CD4-positive, alpha-beta T cell treated with Interleukin-15 for 1 hour (primary cell): ENCODE data around the gene ACSM2A.
"Not testable (repeated sequence)": the region's sequence is repeated elsewhere in the genome, so short reads cannot be mapped to it uniquely, and the experiment has no call there.

Experiments used
- DNase-seq: peaks from one replicate; pipeline ENCODE4 v3.0.0-alpha.2; 2020

ACSM2A gene

GRCh38 chr16:20459227-20459626 is 7.9 kb downstream of the ACSM2A start:
- DNase-seq = not testable (repeated sequence)

- not testable (repeated sequence) for DNase-seq
Observed at GRCh38 chr16:20460313-20460712, 9.0 kb downstream of the ACSM2A start.

GRCh38 chr16:20468954-20469353 is 17.6 kb downstream of the ACSM2A start:
- DNase-seq = not testable (repeated sequence)

GRCh38 chr16:20469930-20470329 is 18.6 kb downstream of the ACSM2A start:
- DNase-seq = not testable (repeated sequence)

GRCh38 chr16:20470732-20471131 is 19.4 kb downstream of the ACSM2A start:
- DNase-seq = not testable (repeated sequence)

- DNase-seq = not testable (repeated sequence)
Observed at GRCh38 chr16:20477188-20477744, 25.9 kb downstream of the ACSM2A start.

- not testable (repeated sequence) for DNase-seq
Observed at GRCh38 chr16:20483989-20484388, 32.7 kb downstream of the ACSM2A start.

- no peak for DNase-seq
Observed at GRCh38 chr16:20484726-20485125, 33.4 kb downstream of the ACSM2A start.

- DNase-seq = no peak
Observed at GRCh38 chr16:20485408-20485807, 34.1 kb downstream of the ACSM2A start.

GRCh38 chr16:20490994-20491393 is 39.7 kb downstream of the ACSM2A start:
- not testable (repeated sequence) for DNase-seq

- DNase-seq = not testable (repeated sequence)
Observed at GRCh38 chr16:20491448-20491847, 40.1 kb downstream of the ACSM2A start.

GRCh38 chr16:20504418-20504817 is 53.1 kb downstream of the ACSM2A start:
- DNase-seq = no peak

GRCh38 chr16:20507280-20507679 is 56.0 kb downstream of the ACSM2A start:
- DNase-seq = no peak

- no peak for DNase-seq
Observed at GRCh38 chr16:20510323-20510722, 59.0 kb downstream of the ACSM2A start.

- DNase-seq = no peak
Observed at GRCh38 chr16:20515688-20516090, 64.4 kb downstream of the ACSM2A start.

- no peak for DNase-seq
Observed at GRCh38 chr16:20517149-20517548, 65.8 kb downstream of the ACSM2A start.

- no peak for DNase-seq
Observed at GRCh38 chr16:20519231-20519630, 67.9 kb downstream of the ACSM2A start.

- DNase-seq = no peak
Observed at GRCh38 chr16:20520103-20520502, 68.8 kb downstream of the ACSM2A start.

GRCh38 chr16:20531795-20532194 is 80.5 kb downstream of the ACSM2A start:
- DNase-seq = not testable (repeated sequence)

- DNase-seq = not testable (repeated sequence)
Observed at GRCh38 chr16:20532284-20532792, 81.0 kb downstream of the ACSM2A start.

- DNase-seq = not testable (repeated sequence)
Observed at GRCh38 chr16:20536669-20537068, 85.3 kb downstream of the ACSM2A start.
